Rectal smooth muscle tissue (tissue), 1 donor: ENCODE data around the gene STXBP2.

Experiments
- H3K27ac ChIP-seq: one replicate; pipeline ENCODE4 v1.7.0; 2013; ENCODE audit warnings: low read depth, low read length, inconsistent platforms
- H3K27me3 ChIP-seq: one replicate; pipeline ENCODE4 v1.7.0; 2013; ENCODE audit warnings: low read length; ENCODE audit not compliant: control insufficient read depth, insufficient read depth
- H3K36me3 ChIP-seq: one replicate; pipeline ENCODE4 v1.7.0; 2013; ENCODE audit warnings: low read length; ENCODE audit not compliant: control insufficient read depth, insufficient read depth
- H3K4me1 ChIP-seq: one replicate; pipeline ENCODE4 v1.7.0; 2013; ENCODE audit warnings: low read length; ENCODE audit not compliant: control insufficient read depth, insufficient read depth
- H3K4me3 ChIP-seq: one replicate; pipeline ENCODE4 v1.7.0; 2013; ENCODE audit warnings: low read length
- H3K9ac ChIP-seq: one replicate; pipeline ENCODE4 v1.7.0; 2013; ENCODE audit warnings: low read length

STXBP2 gene

GRCh38 chr19:7605490-7606222, 31.3 kb upstream of the STXBP2 start:
- Histone ChIP-seq H3K4me3 (no peak overlapping the region), H3K9ac (no peak overlapping the region), H3K4me1 (no peaks in the 10 kb centered on the region), H3K27me3 (no peaks in the 10 kb centered on the region), H3K27ac (no peak overlapping the region), H3K36me3 (no peaks in the 10 kb centered on the region)

- Histone ChIP-seq H3K36me3 (no peaks in the 10 kb centered on the region), H3K4me3 (no peak overlapping the region), H3K9ac (no peak overlapping the region), H3K27me3 (no peaks in the 10 kb centered on the region), H3K4me1 (no peaks in the 10 kb centered on the region), H3K27ac (no peak overlapping the region)
Measured at GRCh38 chr19:7606289-7606688, 30.6 kb upstream of the STXBP2 start.

- H3K27me3 ChIP-seq = no peaks in the 10 kb centered on the region
- H3K4me3 ChIP-seq = no peak overlapping the region
- H3K36me3 ChIP-seq = no peaks in the 10 kb centered on the region
- H3K9ac ChIP-seq = no peak overlapping the region
- no peaks in the 10 kb centered on the region for H3K4me1 ChIP-seq
- H3K27ac ChIP-seq = no peak overlapping the region
Measured at GRCh38 chr19:7607212-7607873, 29.6 kb upstream of the STXBP2 start.

GRCh38 chr19:7607874-7608560, 28.9 kb upstream of the STXBP2 start:
- no peaks in the 10 kb centered on the region for H3K36me3 ChIP-seq
- no peak overlapping the region for H3K27ac ChIP-seq
- H3K9ac ChIP-seq = no peak overlapping the region
- H3K27me3 ChIP-seq = no peaks in the 10 kb centered on the region
- H3K4me1 ChIP-seq = no peaks in the 10 kb centered on the region
- no peak overlapping the region for H3K4me3 ChIP-seq

- H3K4me3 ChIP-seq = no peak overlapping the region
- H3K9ac ChIP-seq = no peak overlapping the region
- H3K27me3 ChIP-seq = no peaks in the 10 kb centered on the region
- H3K36me3 ChIP-seq = no peaks in the 10 kb centered on the region
- no peak overlapping the region for H3K27ac ChIP-seq
- H3K4me1 ChIP-seq = no peaks in the 10 kb centered on the region
Measured at GRCh38 chr19:7610491-7611240, 26.2 kb upstream of the STXBP2 start.

GRCh38 chr19:7611541-7612279, 25.2 kb upstream of the STXBP2 start:
- no peak overlapping the region for H3K4me3 ChIP-seq
- no peak overlapping the region for H3K9ac ChIP-seq
- H3K27me3 ChIP-seq = no peaks in the 10 kb centered on the region
- no peaks in the 10 kb centered on the region for H3K36me3 ChIP-seq
- H3K27ac ChIP-seq = no peak overlapping the region
- H3K4me1 ChIP-seq = no peaks in the 10 kb centered on the region

- Histone ChIP-seq H3K27ac (no peak overlapping the region), H3K9ac (no peak overlapping the region), H3K4me3 (no peak overlapping the region), H3K4me1 (no peaks in the 10 kb centered on the region), H3K27me3 (no peaks in the 10 kb centered on the region), H3K36me3 (no peaks in the 10 kb centered on the region)
Measured at GRCh38 chr19:7612282-7613274, 24.3 kb upstream of the STXBP2 start.

- Histone ChIP-seq H3K36me3 (peaks cover 2% of the 10 kb centered on the region), H3K4me1 (no peaks in the 10 kb centered on the region), H3K9ac (no peak overlapping the region), H3K4me3 (no peak overlapping the region), H3K27ac (no peak overlapping the region), H3K27me3 (no peaks in the 10 kb centered on the region)
Measured at GRCh38 chr19:7614859-7615741, 21.8 kb upstream of the STXBP2 start.

- Histone ChIP-seq H3K4me1 (no peaks in the 10 kb centered on the region), H3K36me3 (peaks cover 19% of the 10 kb centered on the region), H3K9ac (no peak overlapping the region), H3K4me3 (no peak overlapping the region), H3K27me3 (no peaks in the 10 kb centered on the region), H3K27ac (no peak overlapping the region)
Measured at GRCh38 chr19:7617172-7617571, 19.7 kb upstream of the STXBP2 start.

- no peak overlapping the region for H3K27ac ChIP-seq
- H3K36me3 ChIP-seq = peaks cover 25% of the 10 kb centered on the region
- no peak overlapping the region for H3K4me3 ChIP-seq
- no peak overlapping the region for H3K9ac ChIP-seq
- no peaks in the 10 kb centered on the region for H3K27me3 ChIP-seq
- no peaks in the 10 kb centered on the region for H3K4me1 ChIP-seq
Measured at GRCh38 chr19:7617735-7618134, 19.2 kb upstream of the STXBP2 start.
